GM06990 (cell line): ENCODE measurements around the gene CASP8.
A peak's percentile ranks its signal among the peaks of the same experiment; 100 is the strongest.

Source experiments
- DNase-seq: peaks from one replicate; pipeline ENCODE4 v3.0.0-alpha.2; 2011; ENCODE audit not compliant: insufficient read length; ENCODE audit errors: extremely low read depth
- H3K27me3 ChIP-seq: replicated peaks from 2 replicates; pipeline ENCODE4 v1.6.0; 2011; ENCODE audit warnings: low read length; ENCODE audit not compliant: control insufficient read depth, insufficient read depth
- H3K36me3 ChIP-seq: 2 replicates; pipeline ENCODE4 v1.5.1; 2011; ENCODE audit warnings: low read length; ENCODE audit not compliant: control insufficient read depth, insufficient read depth
- H3K4me3 ChIP-seq: replicated peaks from 2 replicates; pipeline ENCODE4 v1.5.1; 2011; ENCODE audit warnings: low read depth, mild to moderate bottlenecking, control low read depth, low read length
- CTCF ChIP-seq: IDR thresholded peaks from 2 replicates; pipeline ENCODE4 v1.5.1; 2011; ENCODE audit warnings: low read length, control low read depth, mild to moderate bottlenecking, inconsistent platforms; ENCODE audit not compliant: insufficient read depth, poor library complexity, severe bottlenecking

CASP8 gene

GRCh38 chr2:201232467-201232815 is 27.9 kb upstream of the CASP8 start:
- Histone ChIP-seq H3K4me3 (no peak overlapping the region), H3K36me3 (no peaks in the 10 kb centered on the region), H3K27me3 (no peaks in the 10 kb centered on the region)
- no peak for DNase-seq
- TF ChIP-seq CTCF = no peak

- H3K4me3 ChIP-seq = peak overlapping the region; percentile 73
- H3K36me3 ChIP-seq = no peaks in the 10 kb centered on the region; the same call in none of the 2 replicates
- peak; percentile 85 for DNase-seq
- no peaks in the 10 kb centered on the region for H3K27me3 ChIP-seq
- no peak for TF ChIP-seq CTCF
These were observed 27.0 kb upstream of the CASP8 start for GRCh38 chr2:201233192-201233811.

- peak; percentile 36 for DNase-seq
- no peak for TF ChIP-seq CTCF
- Histone ChIP-seq H3K4me3 (peak overlapping the region; percentile 73), H3K36me3 (no peaks in the 10 kb centered on the region; the same call in none of the 2 replicates), H3K27me3 (no peaks in the 10 kb centered on the region)
These were observed 26.3 kb upstream of the CASP8 start for GRCh38 chr2:201233812-201234662.

- no peaks in the 10 kb centered on the region; the same call in none of the 2 replicates for H3K36me3 ChIP-seq
- DNase-seq = no peak
- no peak for TF ChIP-seq CTCF
- peak overlapping the region; percentile 73 for H3K4me3 ChIP-seq
- no peaks in the 10 kb centered on the region for H3K27me3 ChIP-seq
These were observed 25.6 kb upstream of the CASP8 start for GRCh38 chr2:201234663-201235135.

GRCh38 chr2:201235860-201236811 is 24.2 kb upstream of the CASP8 start:
- Histone ChIP-seq H3K27me3 (no peaks in the 10 kb centered on the region), H3K4me3 (no peak overlapping the region), H3K36me3 (no peaks in the 10 kb centered on the region; the same call in none of the 2 replicates)
- TF ChIP-seq CTCF = peak; percentile 48
- DNase-seq = no peak
